ENCODE results near the gene OR9A2.

Gene OR9A2

GRCh38 chr7:143038635-143039034 is 11.7 kb upstream of the OR9A2 start:
- no peak overlapping the region for H3K27ac ChIP-seq
- no peak for TF ChIP-seq CTCF (conservative IDR thresholded peaks at IDR 0.05; ENCODE audit: low read depth)
- ChIA-PET POLR2A (ENCODE audit: low non-redundant PET) (no interaction called here), CTCF (no interaction called here)
- no peak for DNase-seq (ENCODE audit: low spot score)

- no peak overlapping the region for H3K27ac ChIP-seq
- TF ChIP-seq CTCF (conservative IDR thresholded peaks at IDR 0.05; ENCODE audit: low read depth) = no peak
- ChIA-PET CTCF (no interaction called here), POLR2A (ENCODE audit: low non-redundant PET) (no interaction called here)
- no peak for DNase-seq (ENCODE audit: low spot score)
Observed at GRCh38 chr7:143027683-143028082, 751 bp upstream of the OR9A2 start.

GRCh38 chr7:143025371-143025770 is 1.6 kb downstream of the OR9A2 start:
- ChIA-PET CTCF (no interaction called here), POLR2A (ENCODE audit: low non-redundant PET) (no interaction called here)
- no peak overlapping the region for H3K27ac ChIP-seq
- no peak for TF ChIP-seq CTCF (conservative IDR thresholded peaks at IDR 0.05; ENCODE audit: low read depth)
- no peak for DNase-seq (ENCODE audit: low spot score)

- POLR2A ChIA-PET (ENCODE audit: low non-redundant PET) = no interaction called here
- no peak for TF ChIP-seq CTCF (conservative IDR thresholded peaks at IDR 0.05; ENCODE audit: low read depth)
- H3K27ac ChIP-seq = no peak overlapping the region
- CTCF ChIA-PET = no interaction called here
- no peak for DNase-seq (ENCODE audit: low spot score)
Observed at GRCh38 chr7:143023047-143023446, 3.9 kb downstream of the OR9A2 start.

- no peak for DNase-seq (ENCODE audit: low spot score)
- no peak overlapping the region for H3K27ac ChIP-seq
- CTCF ChIA-PET = no interaction called here
- POLR2A ChIA-PET (ENCODE audit: low non-redundant PET) = no interaction called here
- TF ChIP-seq CTCF (conservative IDR thresholded peaks at IDR 0.05; ENCODE audit: low read depth) = no peak
Observed at GRCh38 chr7:143018931-143019330, 8.0 kb downstream of the OR9A2 start.

- no peak for DNase-seq (ENCODE audit: low spot score)
- H3K27ac ChIP-seq = no peak overlapping the region
- CTCF ChIA-PET = no interaction called here
- no peak for TF ChIP-seq CTCF (conservative IDR thresholded peaks at IDR 0.05; ENCODE audit: low read depth)
- POLR2A ChIA-PET (ENCODE audit: low non-redundant PET) = no interaction called here
Observed at GRCh38 chr7:143016996-143017395, 9.9 kb downstream of the OR9A2 start.

- CTCF ChIA-PET = interaction anchor here (0.7 kb wide), 1 partner anchor 199 kb away, joined by 3 read pairs; no protein-coding TSS in a partner anchor
Observed at GRCh38 chr7:143015926-143016490, 10.9 kb downstream of the OR9A2 start.

More at GRCh38 chr7:143015926-143016490, 10.9 kb downstream of the OR9A2 start:
- no peak overlapping the region for H3K27ac ChIP-seq
- no peak for TF ChIP-seq CTCF (conservative IDR thresholded peaks at IDR 0.05; ENCODE audit: low read depth)
- no peak for DNase-seq (ENCODE audit: low spot score)
- POLR2A ChIA-PET (ENCODE audit: low non-redundant PET) = no interaction called here

Data from RWPE1 (cell line).